HPDE6-E6E7 (cell line): ENCODE measurements around the gene FOXG1.

ENCODE experiments used
- DNase-seq: peaks from one replicate; pipeline ENCODE4 v3.0.0; 2011; ENCODE audit warnings: missing footprints; ENCODE audit errors: extremely low spot score

FOXG1 gene

GRCh38 chr14:28761438-28762291 is 4.9 kb upstream of the FOXG1 start:
- DNase-seq, result no peak

GRCh38 chr14:28762303-28762954 is 4.2 kb upstream of the FOXG1 start:
- DNase-seq, result no peak

DNA sequence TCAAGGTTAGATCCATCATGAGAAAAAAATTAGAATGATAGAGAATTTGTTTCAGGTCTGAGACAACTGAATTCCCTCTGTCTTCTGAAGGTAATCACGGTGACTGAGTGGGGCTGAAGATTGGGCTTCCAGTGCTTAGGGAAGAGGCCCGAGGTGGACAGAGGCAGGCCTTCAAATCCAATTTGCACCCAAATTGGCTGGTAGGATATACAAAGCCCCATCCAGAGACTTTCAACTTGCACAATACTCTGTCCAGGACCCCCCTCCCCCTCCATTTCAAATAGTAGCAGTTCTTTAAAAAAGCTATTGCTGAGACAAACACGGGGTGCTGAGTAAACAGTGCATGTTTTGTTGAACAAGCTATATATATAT is 3.6 kb upstream of the FOXG1 start:
- DNase-seq, result no peak

DNA sequence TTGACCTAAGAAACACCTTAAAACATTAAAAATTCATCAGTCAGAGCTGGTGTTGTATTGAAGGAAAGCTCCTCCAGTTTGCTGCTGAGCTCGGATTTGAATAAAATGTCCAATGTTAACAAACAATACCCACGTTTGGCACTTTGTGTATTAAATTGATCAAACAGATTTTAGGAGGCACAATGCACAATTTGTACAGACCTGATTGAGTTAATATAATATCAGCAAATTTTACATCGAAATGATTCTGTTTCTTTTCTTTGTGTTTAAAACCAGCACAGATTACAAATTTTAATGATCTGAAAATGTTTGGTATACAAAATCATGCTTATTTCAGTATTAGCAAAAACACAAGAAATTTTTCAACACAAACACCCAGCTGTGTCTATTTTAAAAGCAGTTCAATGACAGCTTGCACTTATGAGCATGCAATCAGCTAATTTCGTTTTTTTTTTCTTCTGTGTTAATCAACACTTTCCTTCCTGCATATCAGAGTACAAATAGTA is 2.8 kb upstream of the FOXG1 start:
- DNase-seq, result no peak

DNA sequence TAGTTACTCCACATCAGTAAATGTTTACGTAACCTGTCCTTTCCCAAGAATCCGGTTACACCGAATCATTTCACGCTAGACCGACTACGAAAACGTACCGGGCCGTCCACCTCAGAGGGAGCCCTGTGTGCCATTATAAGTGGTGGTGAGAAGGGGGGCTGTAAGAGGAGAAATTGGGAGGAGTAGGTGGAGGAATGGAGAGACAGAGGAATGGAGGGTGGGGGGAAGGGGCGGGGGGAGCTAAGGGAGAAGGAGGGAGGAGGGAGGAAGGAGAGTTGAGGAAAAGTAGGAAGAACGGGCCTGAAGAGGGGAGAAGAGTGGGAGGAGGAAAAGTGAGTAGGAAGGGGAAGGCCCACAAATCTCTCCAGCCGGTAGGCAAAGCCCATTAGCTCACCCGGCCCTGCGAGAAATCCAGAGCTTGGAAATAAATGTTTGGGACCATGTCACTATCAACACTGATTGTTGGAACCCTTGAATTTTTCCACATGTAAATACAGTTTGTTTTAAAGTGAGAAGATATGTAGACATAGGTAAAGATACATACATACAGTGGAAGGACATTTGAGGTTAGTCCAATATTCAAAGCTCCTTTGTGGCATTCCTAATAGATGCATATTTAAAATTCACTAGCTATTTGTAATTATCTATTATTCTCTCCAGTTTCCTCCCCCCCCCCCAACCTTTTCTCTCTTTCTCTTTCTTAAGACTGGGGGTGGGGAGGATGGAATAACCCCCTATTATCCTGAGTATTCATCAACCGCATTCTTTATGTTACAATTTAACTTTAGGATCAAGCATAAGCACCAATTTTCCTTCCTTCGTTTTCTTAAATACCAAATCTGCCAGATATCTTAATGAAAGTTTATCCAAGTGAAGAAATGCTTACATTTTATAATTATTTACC is 2.1 kb upstream of the FOXG1 start:
- no peak for DNase-seq

DNA sequence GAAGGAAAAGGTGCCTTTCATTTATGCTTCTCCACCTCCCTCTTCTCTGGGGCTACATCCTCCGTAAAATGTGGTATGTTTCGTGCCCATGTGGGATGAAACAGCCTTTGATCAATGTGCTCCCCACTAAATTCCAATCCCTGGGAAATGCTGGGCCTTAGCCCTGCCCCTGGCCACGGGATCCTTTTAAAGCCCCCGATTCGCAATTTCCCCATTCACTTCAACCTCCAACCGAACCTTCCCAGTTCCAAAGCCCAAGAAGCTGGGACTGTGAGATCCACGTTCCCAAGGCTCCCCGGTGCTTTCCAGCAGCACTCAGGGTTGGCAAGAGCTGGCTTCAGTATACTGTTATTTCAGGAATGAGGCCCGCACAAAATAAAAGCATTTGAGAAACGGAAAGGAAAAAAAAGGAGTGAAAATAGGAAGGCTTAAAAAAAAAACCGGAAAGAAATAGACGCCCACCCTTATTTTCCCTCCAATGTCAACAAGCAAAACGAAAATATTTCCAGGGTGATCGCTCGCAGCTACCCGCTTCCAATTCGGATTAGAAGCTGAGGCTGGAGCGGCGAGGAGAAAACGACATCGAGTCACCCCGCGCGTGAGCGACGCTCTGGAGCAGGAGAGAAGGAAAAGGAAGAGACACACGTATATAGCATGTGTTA is 1.3 kb upstream of the FOXG1 start:
- no peak for DNase-seq

DNA sequence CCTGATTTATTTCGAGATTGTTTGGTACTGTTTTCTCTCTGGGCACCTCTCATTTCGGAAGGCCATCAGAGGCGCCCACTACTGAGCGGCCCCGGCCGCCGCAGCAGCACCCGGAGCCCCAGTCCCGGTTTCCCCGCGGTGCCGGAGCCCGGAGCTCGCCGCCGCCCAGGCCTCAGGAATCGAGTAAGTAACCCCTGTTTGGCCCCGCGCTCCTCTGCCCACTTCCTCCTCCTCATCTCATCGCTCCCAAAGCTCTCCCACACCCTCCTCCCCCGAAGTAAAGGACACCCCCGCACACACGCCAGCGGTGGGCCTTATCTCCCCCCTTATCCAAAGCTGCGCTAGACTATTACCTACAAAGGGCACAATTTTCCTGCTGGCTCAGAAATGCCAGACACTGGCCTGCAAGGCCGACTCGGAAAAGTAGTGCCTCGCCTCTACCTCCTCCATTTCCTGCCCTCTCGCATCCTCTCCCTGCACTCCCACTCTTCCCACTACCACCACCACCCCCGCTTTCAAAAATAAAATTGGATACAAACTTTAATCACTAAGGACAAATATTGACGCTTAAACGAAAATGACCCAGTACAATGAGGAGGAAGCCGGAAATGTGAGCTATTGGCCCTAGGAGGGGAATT is 637 bp upstream of the FOXG1 start:
- DNase-seq, result no peak

GRCh38 chr14:28767030-28767852 is 654 bp downstream of the FOXG1 start:
- DNase-seq, result no peak

DNA sequence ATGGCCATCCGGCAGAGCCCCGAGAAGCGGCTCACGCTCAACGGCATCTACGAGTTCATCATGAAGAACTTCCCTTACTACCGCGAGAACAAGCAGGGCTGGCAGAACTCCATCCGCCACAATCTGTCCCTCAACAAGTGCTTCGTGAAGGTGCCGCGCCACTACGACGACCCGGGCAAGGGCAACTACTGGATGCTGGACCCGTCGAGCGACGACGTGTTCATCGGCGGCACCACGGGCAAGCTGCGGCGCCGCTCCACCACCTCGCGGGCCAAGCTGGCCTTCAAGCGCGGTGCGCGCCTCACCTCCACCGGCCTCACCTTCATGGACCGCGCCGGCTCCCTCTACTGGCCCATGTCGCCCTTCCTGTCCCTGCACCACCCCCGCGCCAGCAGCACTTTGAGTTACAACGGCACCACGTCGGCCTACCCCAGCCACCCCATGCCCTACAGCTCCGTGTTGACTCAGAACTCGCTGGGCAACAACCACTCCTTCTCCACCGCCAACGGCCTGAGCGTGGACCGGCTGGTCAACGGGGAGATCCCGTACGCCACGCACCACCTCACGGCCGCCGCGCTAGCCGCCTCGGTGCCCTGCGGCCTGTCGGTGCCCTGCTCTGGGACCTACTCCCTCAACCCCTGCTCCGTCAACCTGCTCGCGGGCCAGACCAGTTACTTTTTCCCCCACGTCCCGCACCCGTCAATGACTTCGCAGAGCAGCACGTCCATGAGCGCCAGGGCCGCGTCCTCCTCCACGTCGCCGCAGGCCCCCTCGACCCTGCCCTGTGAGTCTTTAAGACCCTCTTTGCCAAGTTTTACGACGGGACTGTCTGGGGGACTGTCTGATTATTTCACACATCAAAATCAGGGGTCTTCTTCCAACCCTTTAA is 1.5 kb downstream of the FOXG1 start:
- DNase-seq, result no peak

- DNase-seq, result no peak
Observed at GRCh38 chr14:28769276-28769880, 2.8 kb downstream of the FOXG1 start.

DNA sequence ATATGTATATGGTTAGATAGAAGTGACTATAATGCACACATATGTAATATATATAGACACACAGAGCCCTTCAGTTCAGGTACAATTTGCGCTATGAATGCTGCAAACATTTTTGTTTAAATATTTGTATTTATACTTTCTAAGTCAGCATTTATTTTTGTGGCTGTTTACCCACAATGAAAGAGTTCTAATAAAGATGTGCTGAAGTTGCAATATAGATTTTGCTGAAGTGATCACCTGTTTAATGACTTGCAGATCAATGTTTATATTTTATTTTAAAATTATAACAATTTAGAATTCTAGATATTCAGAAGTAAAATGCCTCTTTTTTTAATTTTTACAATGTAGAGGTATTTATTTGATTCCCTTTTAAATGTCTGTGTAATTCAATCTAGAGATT is 3.5 kb downstream of the FOXG1 start:
- no peak for DNase-seq

- DNase-seq, result no peak
Observed at GRCh38 chr14:28770630-28771029, 4.0 kb downstream of the FOXG1 start.

GRCh38 chr14:28771168-28771567 is 4.6 kb downstream of the FOXG1 start:
- DNase-seq, result no peak

- DNase-seq, result no peak
Observed at GRCh38 chr14:28772613-28773012, 6.0 kb downstream of the FOXG1 start.

- no peak for DNase-seq
Observed at GRCh38 chr14:28773176-28773575, 6.6 kb downstream of the FOXG1 start.

DNA sequence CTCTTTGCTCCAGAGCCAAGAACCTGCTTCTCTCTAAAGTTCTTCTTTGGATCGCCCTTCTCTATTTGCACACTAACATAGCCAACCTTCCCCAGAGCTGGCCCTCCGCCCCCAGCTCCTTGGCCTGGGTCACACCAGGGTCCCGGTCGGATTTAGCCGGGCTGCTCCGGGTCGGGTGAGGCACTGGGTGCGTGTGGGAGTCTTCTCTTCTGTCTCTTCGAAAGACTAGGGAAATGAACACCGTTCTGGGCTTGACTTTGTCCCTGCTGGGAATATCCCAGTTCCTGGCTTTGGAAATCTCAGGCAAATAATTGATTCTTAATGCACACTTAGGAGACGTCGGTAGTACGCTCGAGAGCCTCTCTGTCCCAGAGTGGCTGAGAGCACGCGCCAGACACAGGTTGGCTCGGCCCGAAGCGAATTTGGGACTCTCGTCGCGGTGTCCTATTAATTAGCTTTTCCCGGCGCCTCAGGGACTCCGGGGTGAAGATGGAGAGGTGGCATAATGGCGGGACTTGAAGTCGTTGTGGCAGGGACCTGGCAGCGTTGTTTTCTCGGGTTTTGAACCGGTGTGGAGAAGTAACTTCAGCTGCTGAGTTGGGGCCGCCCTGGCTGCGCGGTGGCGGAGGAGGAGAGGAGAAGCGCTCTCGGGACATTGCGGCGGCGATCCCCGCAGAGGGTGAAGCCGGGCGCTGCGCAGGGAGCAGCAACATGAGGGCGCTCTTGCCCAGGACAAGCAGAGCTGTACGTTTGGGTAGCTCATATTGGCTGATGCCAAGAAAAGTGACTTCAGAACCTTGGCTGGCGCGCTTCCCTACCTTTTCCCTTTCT is 7.5 kb downstream of the FOXG1 start:
- no peak for DNase-seq

- no peak for DNase-seq
Observed at GRCh38 chr14:28774764-28775735, 8.5 kb downstream of the FOXG1 start.
